Ishikawa (cell line): ENCODE data around the gene JARID2.

Experiments used
- CEBPB ChIP-seq: IDR thresholded peaks from 2 replicates; pipeline ENCODE4 v1.6.1; 2012
- CREB1 ChIP-seq: IDR thresholded peaks from 2 replicates; pipeline ENCODE4 v1.6.1; 2012; ENCODE audit warnings: low read depth
- EGR1 ChIP-seq: IDR thresholded peaks from 2 replicates; pipeline ENCODE4 v1.6.1; 2012
- EP300 ChIP-seq: IDR thresholded peaks from 2 replicates; pipeline ENCODE4 v1.6.1; 2012; ENCODE audit warnings: borderline replicate concordance
- FOXM1 ChIP-seq: IDR thresholded peaks from 2 replicates; pipeline ENCODE4 v1.6.1; 2012; ENCODE audit warnings: low read depth, borderline replicate concordance
- NFIC ChIP-seq: IDR thresholded peaks from 2 replicates; pipeline ENCODE4 v1.6.1; 2012
- RAD21 ChIP-seq: IDR thresholded peaks from 2 replicates; pipeline ENCODE4 v1.6.1; 2012; ENCODE audit warnings: low read depth
- TAF1 ChIP-seq: IDR thresholded peaks from 2 replicates; pipeline ENCODE4 v1.6.1; 2012; ENCODE audit warnings: low read depth, mild to moderate bottlenecking
- TCF12 ChIP-seq: IDR thresholded peaks from 2 replicates; pipeline ENCODE4 v1.6.1; 2012; ENCODE audit warnings: low read depth
- YY1 ChIP-seq: IDR thresholded peaks from 2 replicates; pipeline ENCODE4 v1.6.1; 2012; ENCODE audit warnings: low read depth
- TF ChIP-seq, protein P1 (sequence below): IDR thresholded peaks from 2 replicates; pipeline ENCODE4 v1.6.1; 2012; ENCODE audit warnings: low read depth, mild to moderate bottlenecking
- TF ChIP-seq, protein P2 (sequence below): IDR thresholded peaks from 2 replicates; pipeline ENCODE4 v1.6.1; 2012
- TF ChIP-seq, protein P3 (sequence below): IDR thresholded peaks from 2 replicates; pipeline ENCODE4 v1.6.1; 2012

DNA sequence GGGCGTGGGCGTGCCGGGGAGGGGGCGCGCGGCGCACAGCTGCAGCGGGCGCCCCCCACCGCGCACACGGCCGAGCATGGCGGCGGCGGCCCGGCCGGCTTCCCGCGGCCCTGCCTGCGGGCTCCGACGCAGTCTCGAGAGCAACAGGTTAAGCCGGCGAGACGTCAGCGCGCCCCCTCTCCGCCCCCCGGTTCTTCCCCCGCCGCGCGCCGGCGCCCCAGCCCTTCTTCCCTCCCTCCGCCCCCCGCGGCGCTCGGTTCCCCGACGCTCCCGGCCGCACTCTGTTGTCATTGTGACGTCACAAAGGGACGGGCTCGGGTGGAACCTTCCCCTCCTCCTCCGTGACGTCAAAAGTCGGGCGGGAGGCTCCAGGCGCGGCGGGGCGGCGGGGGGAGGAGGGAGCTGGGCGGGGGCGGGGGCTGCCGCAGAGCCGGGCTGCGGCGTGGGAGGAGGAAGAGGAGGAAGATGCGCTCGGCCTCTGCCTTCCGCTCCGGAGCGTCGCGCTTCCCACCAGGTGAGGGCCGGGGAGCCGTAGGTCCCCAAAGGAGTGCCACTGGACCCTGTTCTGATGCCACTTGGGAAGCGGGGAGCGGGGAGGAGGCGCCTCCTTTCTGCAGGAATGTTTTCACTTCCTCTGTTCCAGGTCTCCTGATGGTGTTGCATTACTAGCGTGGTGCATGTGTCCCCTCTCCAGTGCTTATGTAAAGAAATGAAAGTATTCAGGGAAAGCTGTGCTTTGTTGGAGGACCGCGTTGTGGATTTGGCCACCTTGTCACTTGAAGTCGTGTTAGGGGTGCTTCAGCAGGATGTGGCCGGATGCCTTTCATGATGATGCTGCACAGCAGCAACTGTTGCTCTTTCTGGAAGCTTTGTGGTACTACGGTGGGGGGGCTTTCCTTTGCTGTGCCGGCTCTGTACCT lies 2.8 kb downstream of the JARID2 start:
- TF ChIP-seq TCF12 = peak; percentile 62
- TF ChIP-seq, protein P1, sequence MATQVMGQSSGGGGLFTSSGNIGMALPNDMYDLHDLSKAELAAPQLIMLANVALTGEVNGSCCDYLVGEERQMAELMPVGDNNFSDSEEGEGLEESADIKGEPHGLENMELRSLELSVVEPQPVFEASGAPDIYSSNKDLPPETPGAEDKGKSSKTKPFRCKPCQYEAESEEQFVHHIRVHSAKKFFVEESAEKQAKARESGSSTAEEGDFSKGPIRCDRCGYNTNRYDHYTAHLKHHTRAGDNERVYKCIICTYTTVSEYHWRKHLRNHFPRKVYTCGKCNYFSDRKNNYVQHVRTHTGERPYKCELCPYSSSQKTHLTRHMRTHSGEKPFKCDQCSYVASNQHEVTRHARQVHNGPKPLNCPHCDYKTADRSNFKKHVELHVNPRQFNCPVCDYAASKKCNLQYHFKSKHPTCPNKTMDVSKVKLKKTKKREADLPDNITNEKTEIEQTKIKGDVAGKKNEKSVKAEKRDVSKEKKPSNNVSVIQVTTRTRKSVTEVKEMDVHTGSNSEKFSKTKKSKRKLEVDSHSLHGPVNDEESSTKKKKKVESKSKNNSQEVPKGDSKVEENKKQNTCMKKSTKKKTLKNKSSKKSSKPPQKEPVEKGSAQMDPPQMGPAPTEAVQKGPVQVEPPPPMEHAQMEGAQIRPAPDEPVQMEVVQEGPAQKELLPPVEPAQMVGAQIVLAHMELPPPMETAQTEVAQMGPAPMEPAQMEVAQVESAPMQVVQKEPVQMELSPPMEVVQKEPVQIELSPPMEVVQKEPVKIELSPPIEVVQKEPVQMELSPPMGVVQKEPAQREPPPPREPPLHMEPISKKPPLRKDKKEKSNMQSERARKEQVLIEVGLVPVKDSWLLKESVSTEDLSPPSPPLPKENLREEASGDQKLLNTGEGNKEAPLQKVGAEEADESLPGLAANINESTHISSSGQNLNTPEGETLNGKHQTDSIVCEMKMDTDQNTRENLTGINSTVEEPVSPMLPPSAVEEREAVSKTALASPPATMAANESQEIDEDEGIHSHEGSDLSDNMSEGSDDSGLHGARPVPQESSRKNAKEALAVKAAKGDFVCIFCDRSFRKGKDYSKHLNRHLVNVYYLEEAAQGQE = no peak
- TF ChIP-seq, protein P2, sequence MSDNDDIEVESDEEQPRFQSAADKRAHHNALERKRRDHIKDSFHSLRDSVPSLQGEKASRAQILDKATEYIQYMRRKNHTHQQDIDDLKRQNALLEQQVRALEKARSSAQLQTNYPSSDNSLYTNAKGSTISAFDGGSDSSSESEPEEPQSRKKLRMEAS = peak; percentile 23; the same call in 1 of the 2 replicates
- TF ChIP-seq RAD21 = 0 out of 2 replicates have a peak, but pooled peaks have one; percentile 22
- no peak for TF ChIP-seq FOXM1
- no peak for TF ChIP-seq NFIC
- TF ChIP-seq EP300 = 0 out of 2 replicates have a peak, but pooled peaks have one; percentile 25
- peak; percentile 97 for TF ChIP-seq CREB1
- no peak for TF ChIP-seq CEBPB
- no peak for TF ChIP-seq TAF1
- peak; percentile 31 for TF ChIP-seq YY1
- TF ChIP-seq, protein P3, sequence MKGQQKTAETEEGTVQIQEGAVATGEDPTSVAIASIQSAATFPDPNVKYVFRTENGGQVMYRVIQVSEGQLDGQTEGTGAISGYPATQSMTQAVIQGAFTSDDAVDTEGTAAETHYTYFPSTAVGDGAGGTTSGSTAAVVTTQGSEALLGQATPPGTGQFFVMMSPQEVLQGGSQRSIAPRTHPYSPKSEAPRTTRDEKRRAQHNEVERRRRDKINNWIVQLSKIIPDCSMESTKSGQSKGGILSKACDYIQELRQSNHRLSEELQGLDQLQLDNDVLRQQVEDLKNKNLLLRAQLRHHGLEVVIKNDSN = peak; percentile 51
- peak; percentile 67 for TF ChIP-seq EGR1
